NCI-H1694 treated with DMSO at 0.1 percent for 48 hours (cell line): ENCODE results near the gene GPR26.

Experiments
- DNase-seq: peaks from one replicate; lab custom pipeline; 2025; lab: John Stamatoyannopoulos, UW

The GPR26 gene

GRCh38 chr10:123666318-123667236 lies at the start of gene GPR26:
Gene GPR26, plus strand, starts transcription at chr10:123666355. Its CDS starts 53 bp downstream, at chr10:123666408.
- DNase-seq: no peak

GRCh38 chr10:123618224-123618623 lies 47.9 kb upstream of the GPR26 start:
- no peak for DNase-seq

GRCh38 chr10:123619067-123619855 lies 46.9 kb upstream of the GPR26 start:
- no peak for DNase-seq

GRCh38 chr10:123620621-123621020 lies 45.5 kb upstream of the GPR26 start:
- no peak for DNase-seq

GRCh38 chr10:123621492-123621891 lies 44.7 kb upstream of the GPR26 start:
- no peak for DNase-seq

GRCh38 chr10:123621916-123622315 lies 44.2 kb upstream of the GPR26 start:
- no peak for DNase-seq

- DNase-seq: peak; percentile 49
Measured at GRCh38 chr10:123622381-123622780, 43.8 kb upstream of the GPR26 start.

- DNase-seq: no peak
Measured at GRCh38 chr10:123624086-123624485, 42.1 kb upstream of the GPR26 start.

GRCh38 chr10:123633106-123633505 lies 33.0 kb upstream of the GPR26 start:
- DNase-seq: no peak

GRCh38 chr10:123633636-123634035 lies 32.5 kb upstream of the GPR26 start:
- no peak for DNase-seq

GRCh38 chr10:123634221-123634620 lies 31.9 kb upstream of the GPR26 start:
- no peak for DNase-seq

- no peak for DNase-seq
Measured at GRCh38 chr10:123635131-123635530, 31.0 kb upstream of the GPR26 start.

GRCh38 chr10:123635745-123636144 lies 30.4 kb upstream of the GPR26 start:
- no peak for DNase-seq

- no peak for DNase-seq
Measured at GRCh38 chr10:123636598-123637325, 29.4 kb upstream of the GPR26 start.

- no peak for DNase-seq
Measured at GRCh38 chr10:123637326-123637880, 28.8 kb upstream of the GPR26 start.

- no peak for DNase-seq
Measured at GRCh38 chr10:123639131-123639530, 27.0 kb upstream of the GPR26 start.

- DNase-seq: no peak
Measured at GRCh38 chr10:123640016-123640535, 26.1 kb upstream of the GPR26 start.

GRCh38 chr10:123642293-123642692 lies 23.9 kb upstream of the GPR26 start:
- DNase-seq: peak; percentile 15

- DNase-seq: no peak
Measured at GRCh38 chr10:123642697-123643096, 23.5 kb upstream of the GPR26 start.

- DNase-seq: no peak
Measured at GRCh38 chr10:123643315-123643714, 22.8 kb upstream of the GPR26 start.

GRCh38 chr10:123645016-123645415 lies 21.1 kb upstream of the GPR26 start:
- DNase-seq: no peak

- DNase-seq: no peak
Measured at GRCh38 chr10:123645615-123646014, 20.5 kb upstream of the GPR26 start.
